Sigmoid colon (tissue), 7 donors: ENCODE measurements around the gene AGBL5. TPM values are rescaled to one million over a fixed set of nuclear protein-coding genes. Genes with fewer than 3 reads are reported as not detected.
"Not testable (repeated sequence)": the region's sequence is repeated elsewhere in the genome, so short reads cannot be mapped to it uniquely, and the experiment has no call there.

ENCODE experiments used
- DNase-seq: peaks from one replicate; pipeline ENCODE4 v3.0.0-alpha.2; 2019
- H3K27ac ChIP-seq, 4 donors: fragments of 200-600 bp; sonication (generic); one replicate each; pipeline ENCODE4 v1.5.1; 2016 to 2019; ENCODE audit warnings: mild to moderate bottlenecking in 1 of 4
- H3K27me3 ChIP-seq, 3 donors: fragments of 200-600 bp; sonication (generic); one replicate each; pipeline ENCODE4 v1.5.1; 2019; ENCODE audit warnings: mild to moderate bottlenecking in 1 of 3
- H3K36me3 ChIP-seq, 4 donors: fragments of 200-600 bp; sonication (generic); one replicate each; pipeline ENCODE4 v1.5.1; 2016 to 2019
- H3K4me1 ChIP-seq, 4 donors: fragments of 200-600 bp; sonication (generic); one replicate each; pipeline ENCODE4 v1.5.1; 2017 to 2019
- H3K4me3 ChIP-seq, 4 donors: fragments of 200-600 bp; sonication (generic); one replicate each; pipeline ENCODE4 v1.5.1; 2017 to 2019; ENCODE audit warnings: mild to moderate bottlenecking in 2 of 4, moderate library complexity in 1 of 4
- H3K9me3 ChIP-seq, 4 donors: fragments of 200-600 bp in 3 of 4; sonication (generic) in 3 of 4; one replicate each; pipeline versions ENCODE4 v1.5.1 to v1.6.1; 2013 to 2019
- EP300 ChIP-seq, 4 donors: sonication (generic); formaldehyde crosslinking; IDR thresholded peaks; one replicate each; pipeline ENCODE4 v1.6.1; 2017; ENCODE audit warnings: antibody characterized with exemption in 4 of 4
- POLR2A ChIP-seq, 2 donors: fragments of 450-650 bp; IDR thresholded peaks; one replicate each; pipeline ENCODE4 v1.6.1; 2016; ENCODE audit warnings: antibody characterized with exemption in 2 of 2, mild to moderate bottlenecking in 2 of 2, moderate library complexity in 2 of 2
- POLR2AphosphoS5 ChIP-seq, 4 donors: sonication (generic); formaldehyde crosslinking; IDR thresholded peaks; one replicate each; pipeline ENCODE4 v1.6.1; 2017; ENCODE audit warnings: antibody characterized with exemption in 4 of 4
- WGBS, 2 donors: extraction: QIAGEN DNeasy Blood & Tissue Kit; methylation state at CpG; one replicate each; pipeline ENCODE4 v1.1.7; 2013; 5-methylcytosine and 5-hydroxymethylcytosine counted together
- intact Hi-C: fragments of 100-400 bp; cut with DNase I; formaldehyde crosslinking; loops from one replicate; pipeline ENCODE4 v1.15.1; 2023
- polyA plus RNA-seq, 3 donors: library from polyadenylated mRNA; stranded (reverse); fragments of 200-250 nt; gene quantifications; one replicate each; pipeline ENCODE4 v1.2.3, GENCODE V29; 2013
- total RNA-seq, 4 donors: library from RNA; depleted of rRNA; stranded (reverse); fragments of >200 nt; gene quantifications; one replicate each; pipeline ENCODE4 v1.1.0, GENCODE V29; 2016
- TF ChIP-seq, protein P1 (sequence below), 4 experiments: fragments of 450-650 bp in 3 of 4; fragments of 200-600 bp in 1 of 4; IDR thresholded peaks; one replicate each; pipeline ENCODE4 v1.5.1; 2016 to 2019; ENCODE audit warnings: antibody characterized with exemption in 4 of 4, mild to moderate bottlenecking in 3 of 4, moderate library complexity in 2 of 4
- donor health status: healthy with polysubstance abuse.
- donor health status: Bipolar disorder and iron deficiency.
- donor health status: healthy.

Gene AGBL5
- total and polyA plus RNA-seq, 7 donors, result 12.4 to 23.3 (median 16.8) TPM

DNA sequence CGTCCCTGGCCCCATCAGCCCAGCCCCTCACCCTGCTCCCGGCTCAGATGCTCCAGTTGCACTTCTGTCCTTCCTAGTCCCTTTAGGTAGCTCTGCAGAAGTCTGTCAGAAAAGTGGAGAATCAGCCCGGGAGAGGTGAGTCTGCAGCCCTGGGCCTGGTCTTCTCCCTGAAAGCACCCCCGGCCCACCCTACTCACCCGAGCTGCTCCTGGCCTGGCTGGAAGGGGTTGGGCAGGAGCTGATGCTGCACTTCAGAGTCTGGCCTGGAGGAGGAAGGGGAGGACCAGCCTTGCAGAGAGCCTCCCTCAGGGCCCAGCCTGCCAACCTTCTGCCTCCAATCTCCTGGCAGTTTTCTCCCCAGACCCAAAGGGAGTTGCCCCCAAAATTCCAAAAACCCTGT lies 50.9 kb downstream of the AGBL5 start:
- no peak overlapping the region for H3K4me3 ChIP-seq
- H3K36me3 ChIP-seq, result no peaks in the 10 kb centered on the region
- no peak for DNase-seq
- H3K27ac ChIP-seq, result no peak overlapping the region
- WGBS, 2 donors, result 84 to 92% methylated on average over 5 of the region's 5 CpGs
- H3K9me3 ChIP-seq, result no peaks in the 10 kb centered on the region
- TF ChIP-seq, protein P1, sequence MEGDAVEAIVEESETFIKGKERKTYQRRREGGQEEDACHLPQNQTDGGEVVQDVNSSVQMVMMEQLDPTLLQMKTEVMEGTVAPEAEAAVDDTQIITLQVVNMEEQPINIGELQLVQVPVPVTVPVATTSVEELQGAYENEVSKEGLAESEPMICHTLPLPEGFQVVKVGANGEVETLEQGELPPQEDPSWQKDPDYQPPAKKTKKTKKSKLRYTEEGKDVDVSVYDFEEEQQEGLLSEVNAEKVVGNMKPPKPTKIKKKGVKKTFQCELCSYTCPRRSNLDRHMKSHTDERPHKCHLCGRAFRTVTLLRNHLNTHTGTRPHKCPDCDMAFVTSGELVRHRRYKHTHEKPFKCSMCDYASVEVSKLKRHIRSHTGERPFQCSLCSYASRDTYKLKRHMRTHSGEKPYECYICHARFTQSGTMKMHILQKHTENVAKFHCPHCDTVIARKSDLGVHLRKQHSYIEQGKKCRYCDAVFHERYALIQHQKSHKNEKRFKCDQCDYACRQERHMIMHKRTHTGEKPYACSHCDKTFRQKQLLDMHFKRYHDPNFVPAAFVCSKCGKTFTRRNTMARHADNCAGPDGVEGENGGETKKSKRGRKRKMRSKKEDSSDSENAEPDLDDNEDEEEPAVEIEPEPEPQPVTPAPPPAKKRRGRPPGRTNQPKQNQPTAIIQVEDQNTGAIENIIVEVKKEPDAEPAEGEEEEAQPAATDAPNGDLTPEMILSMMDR (IDR thresholded peaks at IDR 0.05), result no peak
- TF ChIP-seq POLR2A (IDR thresholded peaks at IDR 0.05), result no peak
- no peak for TF ChIP-seq EP300 (IDR thresholded peaks at IDR 0.05)
- TF ChIP-seq POLR2AphosphoS5 (IDR thresholded peaks at IDR 0.05), result no peak
- H3K27me3 ChIP-seq, result peaks cover 0 to 27% (median 0%) of the 10 kb centered on the region in 3 donors
- H3K4me1 ChIP-seq, result no peaks in the 10 kb centered on the region
- intact Hi-C loops, result no loop called here

DNA sequence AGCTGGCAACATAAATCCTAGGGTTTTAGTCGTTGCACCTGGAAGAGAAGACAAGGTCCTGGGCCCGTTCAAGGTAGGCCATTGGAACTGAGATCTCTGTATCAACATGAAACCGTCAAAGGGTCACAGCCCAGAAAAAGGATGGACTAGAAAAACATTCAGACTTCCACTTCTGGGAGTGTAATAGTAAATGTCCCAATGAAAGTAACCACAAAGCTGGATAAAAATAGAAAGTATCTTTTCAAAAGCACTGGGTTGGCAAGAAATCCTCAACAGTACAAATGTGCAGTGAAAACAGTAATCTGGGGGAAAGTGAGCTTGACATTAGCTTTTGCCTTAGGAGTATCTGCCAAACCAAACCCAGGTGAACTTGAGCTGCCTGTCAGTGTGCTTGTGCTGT lies 54.5 kb downstream of the AGBL5 start:
- Histone ChIP-seq H3K9me3 (no peaks in the 10 kb centered on the region), H3K36me3 (no peaks in the 10 kb centered on the region), H3K4me3 (no peak overlapping the region), H3K27me3 (peaks cover 0 to 30% (median 0%) of the 10 kb centered on the region in 3 donors), H3K4me1 (no peaks in the 10 kb centered on the region), H3K27ac (no peak overlapping the region)
- 76 to 81% methylated on average over 3 of the region's 3 CpGs for WGBS, 2 donors
- intact Hi-C loops, result no loop called here
- TF ChIP-seq, protein P1 (IDR thresholded peaks at IDR 0.05), result no peak
- no peak for TF ChIP-seq POLR2A (IDR thresholded peaks at IDR 0.05)
- TF ChIP-seq EP300 (IDR thresholded peaks at IDR 0.05), result no peak
- no peak for TF ChIP-seq POLR2AphosphoS5 (IDR thresholded peaks at IDR 0.05)
- DNase-seq, result no peak

DNA sequence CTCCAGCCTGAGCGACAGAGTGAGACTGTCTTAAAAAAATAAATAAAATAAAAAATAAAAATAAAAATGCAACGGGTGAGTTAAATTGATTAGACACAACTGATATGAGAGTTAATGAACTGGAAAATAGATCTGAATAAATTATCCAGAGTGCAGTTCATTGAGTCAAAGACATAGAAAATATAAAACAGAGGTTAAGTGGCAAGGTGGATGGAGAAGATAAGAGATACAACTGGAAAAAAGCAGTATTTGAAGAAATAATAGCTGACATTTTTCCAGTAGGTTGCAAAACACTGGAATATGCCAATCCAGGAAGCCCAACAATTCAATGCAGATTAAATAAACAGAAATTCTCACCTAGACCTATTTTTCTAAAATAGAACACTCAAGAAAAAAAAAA lies 56.8 kb downstream of the AGBL5 start:
- Histone ChIP-seq H3K4me3 (no peak overlapping the region), H3K27me3 (peaks cover 0 to 30% (median 0%) of the 10 kb centered on the region in 3 donors), H3K36me3 (no peaks in the 10 kb centered on the region), H3K4me1 (no peaks in the 10 kb centered on the region), H3K9me3 (no peaks in the 10 kb centered on the region), H3K27ac (no peak overlapping the region)
- intact Hi-C loops, result no loop called here
- 83 to 94% methylated on average over 2 of the region's 2 CpGs for WGBS, 2 donors
- no peak for DNase-seq
- no peak for TF ChIP-seq POLR2A (IDR thresholded peaks at IDR 0.05)

DNA sequence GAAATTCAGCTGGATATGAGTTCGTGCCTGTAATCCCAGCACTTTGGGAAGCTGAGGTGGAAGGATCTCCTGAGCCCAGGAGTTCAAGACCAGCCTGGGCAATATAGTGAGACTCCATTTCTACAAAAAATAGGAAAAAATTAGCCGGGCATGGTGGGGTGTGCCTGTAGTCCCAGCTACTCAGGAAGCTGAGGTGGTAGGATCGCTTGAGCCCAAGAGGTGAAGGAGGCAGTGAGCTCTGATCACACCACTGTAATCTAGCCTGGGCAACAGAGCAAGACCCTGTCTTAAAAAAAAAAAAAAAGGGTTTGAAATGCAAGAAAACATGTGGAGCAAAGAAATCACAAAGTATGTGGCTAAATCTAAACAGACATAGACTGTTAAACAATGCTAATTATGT lies 57.6 kb downstream of the AGBL5 start:
- WGBS, 2 donors, result 92 to 96% methylated on average over 3 of the region's 3 CpGs
- H3K27ac ChIP-seq, result no peak overlapping the region
- H3K4me1 ChIP-seq, result no peaks in the 10 kb centered on the region
- H3K27me3 ChIP-seq, result peaks cover 0 to 23% (median 0%) of the 10 kb centered on the region in 3 donors
- no peak for DNase-seq
- no peak overlapping the region for H3K4me3 ChIP-seq
- intact Hi-C loops, result no loop called here
- H3K9me3 ChIP-seq, result no peaks in the 10 kb centered on the region
- H3K36me3 ChIP-seq, result no peaks in the 10 kb centered on the region
- TF ChIP-seq POLR2AphosphoS5 (IDR thresholded peaks at IDR 0.05) (no peak), POLR2A (IDR thresholded peaks at IDR 0.05) (no peak), EP300 (IDR thresholded peaks at IDR 0.05) (no peak)
- TF ChIP-seq, protein P1 (IDR thresholded peaks at IDR 0.05), result no peak

DNA sequence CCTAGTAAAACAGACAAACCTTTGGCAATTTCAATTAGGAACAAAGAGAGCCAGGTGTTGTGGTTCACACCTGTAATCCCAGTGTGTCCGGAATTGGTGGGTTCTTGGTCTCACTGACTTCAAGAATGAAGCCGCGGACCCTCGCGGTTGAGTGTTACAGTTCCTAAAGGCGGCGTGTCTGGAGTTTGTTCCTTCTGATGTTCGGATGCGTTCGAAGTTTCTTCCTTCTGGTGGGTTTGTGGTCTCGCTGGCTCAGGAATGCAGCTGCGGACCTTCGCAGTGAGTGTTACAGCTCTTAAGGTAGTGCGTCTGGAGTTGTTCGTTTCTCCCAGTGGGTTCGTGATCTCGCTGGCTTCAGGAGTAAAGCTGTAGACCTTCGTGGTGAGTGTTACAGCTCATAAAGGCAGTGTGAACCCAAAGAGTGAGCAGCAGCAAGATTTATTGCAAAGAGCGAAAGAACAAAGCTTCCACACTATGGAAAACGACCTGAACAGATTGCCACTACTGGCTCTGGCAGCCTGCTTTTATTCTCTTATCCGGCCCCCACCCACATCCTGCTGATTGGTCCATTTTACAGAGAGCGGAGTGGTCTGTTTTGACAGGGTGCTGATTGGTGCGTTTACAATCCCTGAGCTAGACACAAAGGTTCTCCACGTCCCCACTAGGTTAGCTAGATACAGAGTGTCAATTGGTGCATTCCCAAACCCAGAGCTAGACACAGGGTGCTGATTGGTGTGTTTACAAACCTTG lies 59.3 kb downstream of the AGBL5 start:
- H3K4me3 ChIP-seq, DNase-seq, H3K27ac ChIP-seq, H3K4me1 ChIP-seq, H3K36me3 ChIP-seq, intact Hi-C loops, H3K9me3 ChIP-seq: not testable (repeated sequence)
- peaks cover 0 to 13% (median 0%) of the 10 kb centered on the region in 3 donors for H3K27me3 ChIP-seq
- 84 to 85% methylated on average over 24 of the region's 24 CpGs for WGBS, 2 donors

DNA sequence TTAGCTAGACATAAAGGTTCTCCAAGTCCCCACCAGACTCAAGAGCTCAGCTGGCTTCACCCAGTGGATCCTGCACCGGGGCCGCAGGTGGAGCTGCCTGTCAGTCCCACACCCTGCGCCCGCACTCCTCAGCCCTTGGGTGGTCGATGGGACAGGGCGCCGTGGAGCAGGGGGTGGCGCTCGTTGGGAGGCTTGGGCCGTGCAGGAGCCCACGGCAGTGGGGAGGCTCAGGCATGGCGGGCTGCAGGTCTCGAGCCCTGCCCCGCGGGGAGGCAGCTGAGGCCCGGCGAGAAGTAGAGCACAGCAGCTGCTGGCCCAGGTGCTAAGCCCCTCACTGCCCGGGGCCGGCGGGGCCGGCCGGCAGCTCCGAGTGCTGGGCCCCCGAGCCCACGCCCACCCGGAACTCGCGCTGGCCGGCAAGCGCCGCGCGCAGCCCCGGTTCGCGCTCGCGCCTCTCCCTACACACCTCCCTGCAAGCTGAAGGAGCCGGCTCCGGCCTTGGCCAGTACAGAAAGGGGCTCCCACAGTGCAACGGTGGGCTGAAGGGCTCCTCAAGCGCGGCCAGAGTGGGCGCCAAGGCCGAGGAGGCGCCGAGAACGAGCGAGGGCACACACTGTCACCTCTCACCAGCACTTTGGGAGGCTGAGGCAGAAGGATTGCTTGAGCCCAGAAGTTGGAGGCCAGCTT lies 60.1 kb downstream of the AGBL5 start:
- DNase-seq, H3K4me3 ChIP-seq, intact Hi-C loops, H3K27ac ChIP-seq, H3K36me3 ChIP-seq, H3K4me1 ChIP-seq, H3K9me3 ChIP-seq, H3K27me3 ChIP-seq: not testable (repeated sequence)
- WGBS, 2 donors, result 94 to 95% methylated on average over 49 of the region's 49 CpGs
